GM23338 (cell line): ENCODE results near the gene MUC12. TPM values are rescaled to one million over a fixed set of nuclear protein-coding genes. Genes with fewer than 3 reads are reported as not detected.

Experiments
- ATAC-seq: fragments of 200-7000 bp; cut with Tn5 transposase; 3 replicates; pipeline ENCODE4 v1.9.1; 2020
- DNase-seq: peaks from one replicate; pipeline ENCODE4 v3.0.0-alpha.2; 2015; ENCODE audit warnings: low spot score
- H2AFZ ChIP-seq: fragments of 200-600 bp; sonication (generic); 2 replicates; pipeline ENCODE4 v1.8.0; 2016; ENCODE audit warnings: antibody characterized with exemption, mild to moderate bottlenecking, moderate library complexity
- H3F3A ChIP-seq: fragments of 200-600 bp; sonication (generic); replicated peaks from 2 replicates; pipeline ENCODE4 v1.8.0; 2017; ENCODE audit warnings: antibody characterized with exemption, mixed run types, low read depth
- H3K27ac ChIP-seq: fragments of 200-600 bp; sonication (generic); 2 replicates; pipeline ENCODE4 v1.6.1; 2016; ENCODE audit warnings: low read depth
- H3K27me3 ChIP-seq: fragments of 200-600 bp; sonication (generic); 2 replicates; pipeline ENCODE4 v1.8.0; 2016; ENCODE audit warnings: mild to moderate bottlenecking, mixed run types, moderate library complexity; ENCODE audit not compliant: insufficient read depth
- H3K36me3 ChIP-seq: fragments of 200-600 bp; sonication (generic); 2 replicates; pipeline ENCODE4 v1.8.0; 2016; ENCODE audit warnings: mild to moderate bottlenecking; ENCODE audit not compliant: insufficient read depth
- H3K4me1 ChIP-seq: fragments of 200-600 bp; sonication (generic); 2 replicates; pipeline ENCODE4 v1.8.0; 2016; ENCODE audit warnings: mild to moderate bottlenecking, moderate library complexity; ENCODE audit not compliant: insufficient read depth
- H3K4me2 ChIP-seq: fragments of 200-600 bp; sonication (generic); 2 replicates; pipeline ENCODE4 v1.7.1; 2017; ENCODE audit warnings: mixed run types
- H3K4me3 ChIP-seq: fragments of 200-600 bp; sonication (generic); 2 replicates; pipeline ENCODE4 v1.6.1; 2016; ENCODE audit warnings: mixed run types
- H3K79me2 ChIP-seq: fragments of 200-600 bp; sonication (generic); replicated peaks from 2 replicates; pipeline ENCODE4 v1.8.0; 2017; ENCODE audit warnings: mild to moderate bottlenecking; ENCODE audit not compliant: insufficient read depth
- H3K9me2 ChIP-seq: fragments of 200-600 bp; sonication (generic); 2 replicates; pipeline ENCODE4 v1.8.0; 2017; ENCODE audit not compliant: insufficient read depth
- H4K20me1 ChIP-seq: fragments of 200-600 bp; sonication (generic); replicated peaks from 2 replicates; pipeline ENCODE4 v1.8.0; 2017; ENCODE audit warnings: mild to moderate bottlenecking; ENCODE audit not compliant: insufficient read depth
- H3K27ac Mint-ChIP-seq: 2 replicates; pipeline ENCODE4 v1.8.0; 2020; ENCODE audit warnings: inconsistent platforms, mild to moderate bottlenecking, moderate library complexity, mixed read lengths
- H3K27me3 Mint-ChIP-seq: 3 replicates; pipeline ENCODE4 v1.8.0; 2022; ENCODE audit warnings: low read depth, mild to moderate bottlenecking, moderate library complexity, mixed read lengths, inconsistent platforms; ENCODE audit not compliant: insufficient read depth, poor library complexity
- H3K36me3 Mint-ChIP-seq: 3 replicates; pipeline ENCODE4 v1.8.0; 2021; ENCODE audit warnings: low read depth, mild to moderate bottlenecking, inconsistent platforms, moderate library complexity, mixed read lengths
- H3K4me1 Mint-ChIP-seq: 3 replicates; pipeline ENCODE4 v1.8.0; 2020; ENCODE audit warnings: mild to moderate bottlenecking, inconsistent platforms, mixed read lengths
- H3K4me3 Mint-ChIP-seq: 3 replicates; pipeline ENCODE4 v1.8.0; 2021; ENCODE audit warnings: moderate library complexity, mild to moderate bottlenecking, inconsistent platforms, mixed read lengths
- H3K9me3 Mint-ChIP-seq: 3 replicates; pipeline ENCODE4 v1.8.0; 2020; ENCODE audit warnings: moderate library complexity, mild to moderate bottlenecking, inconsistent platforms, mixed read lengths
- CREB1 ChIP-seq: fragments of 250-450 bp; sonication (Bioruptor Pico); IDR thresholded peaks from 2 replicates; pipeline ENCODE4 v1.5.0; 2020; ENCODE audit warnings: low read depth, mild to moderate bottlenecking, moderate library complexity
- EZH2 ChIP-seq: fragments of 200-600 bp; sonication (generic); IDR thresholded peaks from one replicate; pipeline ENCODE4 v1.8.0; 2017; ENCODE audit warnings: antibody characterized with exemption, mild to moderate bottlenecking, low read depth; ENCODE audit not compliant: unreplicated experiment
- EZH2phosphoT487 ChIP-seq: fragments of 200-600 bp; sonication (generic); IDR thresholded peaks from one replicate; pipeline ENCODE4 v1.8.1; 2018; ENCODE audit warnings: antibody characterized with exemption; ENCODE audit not compliant: unreplicated experiment
- JUNB ChIP-seq: IDR thresholded peaks from one replicate; pipeline ENCODE4 v1.6.1; 2016; ENCODE audit warnings: antibody characterized with exemption; ENCODE audit not compliant: unreplicated experiment
- NANOG ChIP-seq: IDR thresholded peaks from 2 replicates; pipeline ENCODE4 v1.6.1; 2016; ENCODE audit warnings: antibody characterized with exemption, borderline replicate concordance
- POLR2AphosphoS5 ChIP-seq: IDR thresholded peaks from 2 replicates; pipeline ENCODE4 v1.6.1; 2016; ENCODE audit warnings: antibody characterized with exemption, low read depth
- STAT1 ChIP-seq: IDR thresholded peaks from one replicate; pipeline ENCODE4 v1.6.1; 2016; ENCODE audit warnings: antibody characterized with exemption; ENCODE audit not compliant: unreplicated experiment
- ZNF114 ChIP-seq: fragments of 250-450 bp; sonication (Bioruptor Pico); IDR thresholded peaks from 2 replicates; pipeline ENCODE4 v1.5.0; 2020; ENCODE audit warnings: mild to moderate bottlenecking, moderate library complexity
- ZNF331 ChIP-seq: fragments of 250-450 bp; sonication (Bioruptor Pico); IDR thresholded peaks from 2 replicates; pipeline ENCODE4 v1.5.0; 2020; ENCODE audit warnings: low read depth, mild to moderate bottlenecking, moderate library complexity
- ZNF462 ChIP-seq: fragments of 250-450 bp; sonication (Bioruptor Pico); IDR thresholded peaks from 2 replicates; pipeline ENCODE4 v1.5.0; 2020; ENCODE audit warnings: mild to moderate bottlenecking, moderate library complexity
- polyA plus RNA-seq: library from polyadenylated mRNA; unstranded; fragments of >200 nt; fragmentation: Nextera tagmentation; extraction: Ambion mirVana; gene quantifications from 2 replicates; pipeline ENCODE4 v1.2.1, GENCODE V29; 2016
- total RNA-seq: library from RNA; depleted of rRNA; stranded (reverse); fragments of >200 nt; shearing (Covaris generic); gene quantifications from 2 replicates; pipeline ENCODE4 v1.2.3, GENCODE V29; 2014
- TF ChIP-seq, protein P1 (sequence below), 2 experiments: fragments of 200-600 bp in 1 of 2; sonication (generic) in 1 of 2; conservative IDR thresholded peaks; 2 replicates each; pipeline versions ENCODE4 v1.5.1 to v1.6.1; 2016 to 2017; ENCODE audit warnings: antibody characterized with exemption in 2 of 2, low read depth in 2 of 2, mild to moderate bottlenecking in 2 of 2, moderate library complexity in 1 of 2
- TF ChIP-seq, protein P2 (sequence below): IDR thresholded peaks from 2 replicates; pipeline ENCODE4 v1.6.1; 2016; ENCODE audit warnings: antibody characterized with exemption
- TF ChIP-seq, protein P3 (sequence below): IDR thresholded peaks from one replicate; pipeline ENCODE4 v1.6.1; 2018; ENCODE audit warnings: antibody characterized with exemption; ENCODE audit not compliant: unreplicated experiment

MUC12 gene
- total and polyA plus RNA-seq, 2 experiments from 2014 or later = 4.6 to 18.0 TPM

DNA sequence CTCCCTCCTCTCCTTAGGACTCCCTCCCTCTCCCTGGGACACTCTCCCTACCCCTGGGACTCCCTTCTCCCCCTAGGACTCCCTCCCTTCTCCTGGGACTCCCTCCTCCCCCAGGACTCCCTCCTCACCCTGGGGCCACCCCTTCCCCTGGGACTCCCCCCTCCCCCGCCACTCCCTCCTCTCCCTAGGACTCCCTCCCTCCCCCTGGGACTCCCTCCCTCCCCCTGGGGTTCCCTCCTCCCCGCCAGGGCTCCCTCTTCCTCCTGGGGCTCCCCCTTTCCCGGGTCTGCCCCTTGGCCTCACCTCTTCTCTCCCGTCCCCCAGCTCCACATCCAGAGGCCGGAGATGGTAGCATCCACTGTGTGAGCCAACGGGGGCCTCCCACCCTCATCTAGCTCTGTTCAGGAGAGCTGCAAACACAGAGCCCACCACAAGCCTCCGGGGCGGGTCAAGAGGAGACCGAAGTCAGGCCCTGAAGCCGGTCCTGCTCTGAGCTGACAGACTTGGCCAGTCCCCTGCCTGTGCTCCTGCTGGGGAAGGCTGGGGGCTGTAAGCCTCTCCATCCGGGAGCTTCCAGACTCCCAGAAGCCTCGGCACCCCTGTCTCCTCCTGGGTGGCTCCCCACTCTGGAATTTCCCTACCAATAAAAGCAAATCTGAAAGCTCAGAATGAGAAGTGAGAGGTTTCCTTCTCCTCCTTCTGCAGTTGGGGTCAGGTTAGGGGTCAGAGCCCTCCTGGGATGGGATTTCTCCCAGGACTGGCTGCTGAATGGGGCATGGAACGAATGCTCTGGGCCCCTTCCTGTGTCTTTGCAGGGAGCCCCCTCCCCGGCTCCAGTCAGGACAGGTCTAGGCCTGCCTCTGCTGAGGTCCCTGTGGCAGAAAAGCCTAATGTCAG is 49.2 kb downstream of the MUC12 start:
- Histone ChIP-seq H4K20me1 (no peaks in the 10 kb centered on the region), H3K27ac (peak overlapping the region; percentile 59; the same call in 1 of the 2 replicates), H2AFZ (0 out of 2 replicates have a peak overlapping the region, but pooled peaks have one; percentile 49), H3K79me2 (no peaks in the 10 kb centered on the region), H3K4me3 (peak overlapping the region; percentile 49; the same call in 1 of the 2 replicates), H3K4me2 (peak overlapping the region; percentile 70), H3K36me3 (no peaks in the 10 kb centered on the region), H3K4me1 (peaks cover 19% of the 10 kb centered on the region), H3F3A (peaks cover 15% of the 10 kb centered on the region; the same call in 1 of the 2 replicates), H3K9me2 (no peaks in the 10 kb centered on the region), H3K27me3 (no peaks in the 10 kb centered on the region)
- Mint-ChIP-seq H3K4me1 (peaks cover 21% of the 10 kb centered on the region), H3K36me3 (peaks cover 7% of the 10 kb centered on the region), H3K27me3 (peaks cover 22% of the 10 kb centered on the region), H3K4me3 (peak overlapping the region; percentile 41; the same call in 2 of the 3 replicates), H3K9me3 (no peaks in the 10 kb centered on the region; the same call in 2 of the 3 replicates), H3K27ac (no peak overlapping the region)
- DNase-seq (peak; percentile 80), ATAC-seq (peak; percentile 58)
- TF ChIP-seq, protein P1, sequence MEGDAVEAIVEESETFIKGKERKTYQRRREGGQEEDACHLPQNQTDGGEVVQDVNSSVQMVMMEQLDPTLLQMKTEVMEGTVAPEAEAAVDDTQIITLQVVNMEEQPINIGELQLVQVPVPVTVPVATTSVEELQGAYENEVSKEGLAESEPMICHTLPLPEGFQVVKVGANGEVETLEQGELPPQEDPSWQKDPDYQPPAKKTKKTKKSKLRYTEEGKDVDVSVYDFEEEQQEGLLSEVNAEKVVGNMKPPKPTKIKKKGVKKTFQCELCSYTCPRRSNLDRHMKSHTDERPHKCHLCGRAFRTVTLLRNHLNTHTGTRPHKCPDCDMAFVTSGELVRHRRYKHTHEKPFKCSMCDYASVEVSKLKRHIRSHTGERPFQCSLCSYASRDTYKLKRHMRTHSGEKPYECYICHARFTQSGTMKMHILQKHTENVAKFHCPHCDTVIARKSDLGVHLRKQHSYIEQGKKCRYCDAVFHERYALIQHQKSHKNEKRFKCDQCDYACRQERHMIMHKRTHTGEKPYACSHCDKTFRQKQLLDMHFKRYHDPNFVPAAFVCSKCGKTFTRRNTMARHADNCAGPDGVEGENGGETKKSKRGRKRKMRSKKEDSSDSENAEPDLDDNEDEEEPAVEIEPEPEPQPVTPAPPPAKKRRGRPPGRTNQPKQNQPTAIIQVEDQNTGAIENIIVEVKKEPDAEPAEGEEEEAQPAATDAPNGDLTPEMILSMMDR (conservative IDR thresholded peaks at IDR 0.05; ENCODE audit: low read depth in 2 of 2) = no peak
- TF ChIP-seq, protein P2, sequence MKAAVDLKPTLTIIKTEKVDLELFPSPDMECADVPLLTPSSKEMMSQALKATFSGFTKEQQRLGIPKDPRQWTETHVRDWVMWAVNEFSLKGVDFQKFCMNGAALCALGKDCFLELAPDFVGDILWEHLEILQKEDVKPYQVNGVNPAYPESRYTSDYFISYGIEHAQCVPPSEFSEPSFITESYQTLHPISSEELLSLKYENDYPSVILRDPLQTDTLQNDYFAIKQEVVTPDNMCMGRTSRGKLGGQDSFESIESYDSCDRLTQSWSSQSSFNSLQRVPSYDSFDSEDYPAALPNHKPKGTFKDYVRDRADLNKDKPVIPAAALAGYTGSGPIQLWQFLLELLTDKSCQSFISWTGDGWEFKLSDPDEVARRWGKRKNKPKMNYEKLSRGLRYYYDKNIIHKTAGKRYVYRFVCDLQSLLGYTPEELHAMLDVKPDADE = no peak
- TF ChIP-seq EZH2 = no peak
- TF ChIP-seq ZNF114 = no peak
- TF ChIP-seq, protein P3, sequence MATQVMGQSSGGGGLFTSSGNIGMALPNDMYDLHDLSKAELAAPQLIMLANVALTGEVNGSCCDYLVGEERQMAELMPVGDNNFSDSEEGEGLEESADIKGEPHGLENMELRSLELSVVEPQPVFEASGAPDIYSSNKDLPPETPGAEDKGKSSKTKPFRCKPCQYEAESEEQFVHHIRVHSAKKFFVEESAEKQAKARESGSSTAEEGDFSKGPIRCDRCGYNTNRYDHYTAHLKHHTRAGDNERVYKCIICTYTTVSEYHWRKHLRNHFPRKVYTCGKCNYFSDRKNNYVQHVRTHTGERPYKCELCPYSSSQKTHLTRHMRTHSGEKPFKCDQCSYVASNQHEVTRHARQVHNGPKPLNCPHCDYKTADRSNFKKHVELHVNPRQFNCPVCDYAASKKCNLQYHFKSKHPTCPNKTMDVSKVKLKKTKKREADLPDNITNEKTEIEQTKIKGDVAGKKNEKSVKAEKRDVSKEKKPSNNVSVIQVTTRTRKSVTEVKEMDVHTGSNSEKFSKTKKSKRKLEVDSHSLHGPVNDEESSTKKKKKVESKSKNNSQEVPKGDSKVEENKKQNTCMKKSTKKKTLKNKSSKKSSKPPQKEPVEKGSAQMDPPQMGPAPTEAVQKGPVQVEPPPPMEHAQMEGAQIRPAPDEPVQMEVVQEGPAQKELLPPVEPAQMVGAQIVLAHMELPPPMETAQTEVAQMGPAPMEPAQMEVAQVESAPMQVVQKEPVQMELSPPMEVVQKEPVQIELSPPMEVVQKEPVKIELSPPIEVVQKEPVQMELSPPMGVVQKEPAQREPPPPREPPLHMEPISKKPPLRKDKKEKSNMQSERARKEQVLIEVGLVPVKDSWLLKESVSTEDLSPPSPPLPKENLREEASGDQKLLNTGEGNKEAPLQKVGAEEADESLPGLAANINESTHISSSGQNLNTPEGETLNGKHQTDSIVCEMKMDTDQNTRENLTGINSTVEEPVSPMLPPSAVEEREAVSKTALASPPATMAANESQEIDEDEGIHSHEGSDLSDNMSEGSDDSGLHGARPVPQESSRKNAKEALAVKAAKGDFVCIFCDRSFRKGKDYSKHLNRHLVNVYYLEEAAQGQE = no peak
- TF ChIP-seq EZH2phosphoT487 = no peak
- no peak for TF ChIP-seq POLR2AphosphoS5
- no peak for TF ChIP-seq ZNF462 (CRISPR knock-in tag)
- TF ChIP-seq ZNF331 (CRISPR knock-in tag) = no peak
- TF ChIP-seq NANOG = no peak
- no peak for TF ChIP-seq JUNB
- no peak for TF ChIP-seq CREB1
- no peak for TF ChIP-seq STAT1
